ENCODE measurements around the gene SRGAP1.

SRGAP1 gene

GRCh38 chr12:63982604-63983295 is 138.2 kb downstream of the SRGAP1 start:
- H3K27me3 ChIP-seq (ENCODE audit: control insufficient read depth, insufficient read depth, low read length) = no peaks in the 10 kb centered on the region
- H3K9ac ChIP-seq (ENCODE audit: low read length) = no peak overlapping the region
- H3K4me1 ChIP-seq (ENCODE audit: control insufficient read depth, low read depth, low read length) = no peaks in the 10 kb centered on the region
- H3K4me3 ChIP-seq (ENCODE audit: low read length) = no peak overlapping the region
- H3K27ac ChIP-seq (ENCODE audit: low read length) = no peak overlapping the region
- H3K9me3 ChIP-seq (ENCODE audit: control insufficient read depth, low read depth, low read length) = no peaks in the 10 kb centered on the region
- no peaks in the 10 kb centered on the region for H3K36me3 ChIP-seq (ENCODE audit: control insufficient read depth, low read depth, low read length)

- Histone ChIP-seq H3K9me3 (ENCODE audit: control insufficient read depth, low read depth, low read length) (no peaks in the 10 kb centered on the region), H3K4me1 (ENCODE audit: control insufficient read depth, low read depth, low read length) (no peaks in the 10 kb centered on the region), H3K27me3 (ENCODE audit: control insufficient read depth, insufficient read depth, low read length) (no peaks in the 10 kb centered on the region), H3K36me3 (ENCODE audit: control insufficient read depth, low read depth, low read length) (no peaks in the 10 kb centered on the region), H3K9ac (ENCODE audit: low read length) (no peak overlapping the region), H3K4me3 (ENCODE audit: low read length) (no peak overlapping the region), H3K27ac (ENCODE audit: low read length) (no peak overlapping the region)
Measured at GRCh38 chr12:63985456-63985855, 141.0 kb downstream of the SRGAP1 start.

GRCh38 chr12:63985945-63986344 is 141.4 kb downstream of the SRGAP1 start:
- Histone ChIP-seq H3K36me3 (ENCODE audit: control insufficient read depth, low read depth, low read length) (no peaks in the 10 kb centered on the region), H3K4me1 (ENCODE audit: control insufficient read depth, low read depth, low read length) (no peaks in the 10 kb centered on the region), H3K27ac (ENCODE audit: low read length) (no peak overlapping the region), H3K9me3 (ENCODE audit: control insufficient read depth, low read depth, low read length) (no peaks in the 10 kb centered on the region), H3K4me3 (ENCODE audit: low read length) (no peak overlapping the region), H3K9ac (ENCODE audit: low read length) (no peak overlapping the region), H3K27me3 (ENCODE audit: control insufficient read depth, insufficient read depth, low read length) (no peaks in the 10 kb centered on the region)

- Histone ChIP-seq H3K27me3 (ENCODE audit: control insufficient read depth, insufficient read depth, low read length) (no peaks in the 10 kb centered on the region), H3K4me1 (ENCODE audit: control insufficient read depth, low read depth, low read length) (peaks cover 3% of the 10 kb centered on the region), H3K36me3 (ENCODE audit: control insufficient read depth, low read depth, low read length) (no peaks in the 10 kb centered on the region), H3K27ac (ENCODE audit: low read length) (no peak overlapping the region), H3K9me3 (ENCODE audit: control insufficient read depth, low read depth, low read length) (no peaks in the 10 kb centered on the region), H3K9ac (ENCODE audit: low read length) (no peak overlapping the region), H3K4me3 (ENCODE audit: low read length) (no peak overlapping the region)
Measured at GRCh38 chr12:63989301-63989845, 144.9 kb downstream of the SRGAP1 start.

- Histone ChIP-seq H3K4me1 (ENCODE audit: control insufficient read depth, low read depth, low read length) (peaks cover 3% of the 10 kb centered on the region), H3K9ac (ENCODE audit: low read length) (no peak overlapping the region), H3K9me3 (ENCODE audit: control insufficient read depth, low read depth, low read length) (no peaks in the 10 kb centered on the region), H3K36me3 (ENCODE audit: control insufficient read depth, low read depth, low read length) (no peaks in the 10 kb centered on the region), H3K27ac (ENCODE audit: low read length) (no peak overlapping the region), H3K27me3 (ENCODE audit: control insufficient read depth, insufficient read depth, low read length) (no peaks in the 10 kb centered on the region), H3K4me3 (ENCODE audit: low read length) (no peak overlapping the region)
Measured at GRCh38 chr12:63990828-63991547, 146.5 kb downstream of the SRGAP1 start.

GRCh38 chr12:63994704-63995103 is 150.2 kb downstream of the SRGAP1 start:
- Histone ChIP-seq H3K9me3 (ENCODE audit: control insufficient read depth, low read depth, low read length) (no peaks in the 10 kb centered on the region), H3K27me3 (ENCODE audit: control insufficient read depth, insufficient read depth, low read length) (no peaks in the 10 kb centered on the region), H3K36me3 (ENCODE audit: control insufficient read depth, low read depth, low read length) (no peaks in the 10 kb centered on the region), H3K4me1 (ENCODE audit: control insufficient read depth, low read depth, low read length) (peaks cover 3% of the 10 kb centered on the region), H3K9ac (ENCODE audit: low read length) (no peak overlapping the region), H3K27ac (ENCODE audit: low read length) (no peak overlapping the region), H3K4me3 (ENCODE audit: low read length) (no peak overlapping the region)

- Histone ChIP-seq H3K4me1 (ENCODE audit: control insufficient read depth, low read depth, low read length) (peaks cover 3% of the 10 kb centered on the region), H3K36me3 (ENCODE audit: control insufficient read depth, low read depth, low read length) (no peaks in the 10 kb centered on the region), H3K9ac (ENCODE audit: low read length) (no peak overlapping the region), H3K27me3 (ENCODE audit: control insufficient read depth, insufficient read depth, low read length) (no peaks in the 10 kb centered on the region), H3K4me3 (ENCODE audit: low read length) (no peak overlapping the region), H3K27ac (ENCODE audit: low read length) (no peak overlapping the region), H3K9me3 (ENCODE audit: control insufficient read depth, low read depth, low read length) (no peaks in the 10 kb centered on the region)
Measured at GRCh38 chr12:63995512-63995911, 151.0 kb downstream of the SRGAP1 start.

- H3K4me3 ChIP-seq (ENCODE audit: low read length) = no peak overlapping the region
- H3K9ac ChIP-seq (ENCODE audit: low read length) = no peak overlapping the region
- no peaks in the 10 kb centered on the region for H3K27me3 ChIP-seq (ENCODE audit: control insufficient read depth, insufficient read depth, low read length)
- H3K9me3 ChIP-seq (ENCODE audit: control insufficient read depth, low read depth, low read length) = no peaks in the 10 kb centered on the region
- H3K4me1 ChIP-seq (ENCODE audit: control insufficient read depth, low read depth, low read length) = peaks cover 3% of the 10 kb centered on the region
- no peaks in the 10 kb centered on the region for H3K36me3 ChIP-seq (ENCODE audit: control insufficient read depth, low read depth, low read length)
- H3K27ac ChIP-seq (ENCODE audit: low read length) = no peak overlapping the region
Measured at GRCh38 chr12:63996556-63996955, 152.1 kb downstream of the SRGAP1 start.

- no peaks in the 10 kb centered on the region for H3K36me3 ChIP-seq (ENCODE audit: control insufficient read depth, low read depth, low read length)
Measured at GRCh38 chr12:63997198-63997597, 152.7 kb downstream of the SRGAP1 start.

GRCh38 chr12:63998584-63998983 is 154.1 kb downstream of the SRGAP1 start:
- H3K36me3 ChIP-seq (ENCODE audit: control insufficient read depth, low read depth, low read length) = no peaks in the 10 kb centered on the region
- H3K27ac ChIP-seq (ENCODE audit: low read length) = no peak overlapping the region
- no peaks in the 10 kb centered on the region for H3K4me1 ChIP-seq (ENCODE audit: control insufficient read depth, low read depth, low read length)
- no peak overlapping the region for H3K4me3 ChIP-seq (ENCODE audit: low read length)
- no peaks in the 10 kb centered on the region for H3K27me3 ChIP-seq (ENCODE audit: control insufficient read depth, insufficient read depth, low read length)
- H3K9me3 ChIP-seq (ENCODE audit: control insufficient read depth, low read depth, low read length) = no peaks in the 10 kb centered on the region
- no peak overlapping the region for H3K9ac ChIP-seq (ENCODE audit: low read length)

More at GRCh38 chr12:63997198-63997597, 152.7 kb downstream of the SRGAP1 start:
- Histone ChIP-seq H3K9me3 (ENCODE audit: control insufficient read depth, low read depth, low read length) (no peaks in the 10 kb centered on the region), H3K9ac (ENCODE audit: low read length) (no peak overlapping the region), H3K4me3 (ENCODE audit: low read length) (no peak overlapping the region), H3K4me1 (ENCODE audit: control insufficient read depth, low read depth, low read length) (peaks cover 3% of the 10 kb centered on the region), H3K27me3 (ENCODE audit: control insufficient read depth, insufficient read depth, low read length) (no peaks in the 10 kb centered on the region), H3K27ac (ENCODE audit: low read length) (no peak overlapping the region)

- Histone ChIP-seq H3K9ac (ENCODE audit: low read length) (no peak overlapping the region), H3K4me3 (ENCODE audit: low read length) (no peak overlapping the region), H3K9me3 (ENCODE audit: control insufficient read depth, low read depth, low read length) (no peaks in the 10 kb centered on the region), H3K36me3 (ENCODE audit: control insufficient read depth, low read depth, low read length) (no peaks in the 10 kb centered on the region), H3K4me1 (ENCODE audit: control insufficient read depth, low read depth, low read length) (no peaks in the 10 kb centered on the region), H3K27ac (ENCODE audit: low read length) (no peak overlapping the region), H3K27me3 (ENCODE audit: control insufficient read depth, insufficient read depth, low read length) (no peaks in the 10 kb centered on the region)
Measured at GRCh38 chr12:63999853-64000252, 155.4 kb downstream of the SRGAP1 start.
